ENCODE measurements around the gene FKBP3. TPM values are rescaled to one million over a fixed set of nuclear protein-coding genes. Genes with fewer than 3 reads are reported as not detected.
A peak's percentile ranks its signal among the peaks of the same experiment; 100 is the strongest.

The FKBP3 gene
- polyA plus RNA-seq, 1 donor (not counting 4 experiments of a cell fraction or from before 2014, with no cell fraction given): 98.8 TPM

DNA sequence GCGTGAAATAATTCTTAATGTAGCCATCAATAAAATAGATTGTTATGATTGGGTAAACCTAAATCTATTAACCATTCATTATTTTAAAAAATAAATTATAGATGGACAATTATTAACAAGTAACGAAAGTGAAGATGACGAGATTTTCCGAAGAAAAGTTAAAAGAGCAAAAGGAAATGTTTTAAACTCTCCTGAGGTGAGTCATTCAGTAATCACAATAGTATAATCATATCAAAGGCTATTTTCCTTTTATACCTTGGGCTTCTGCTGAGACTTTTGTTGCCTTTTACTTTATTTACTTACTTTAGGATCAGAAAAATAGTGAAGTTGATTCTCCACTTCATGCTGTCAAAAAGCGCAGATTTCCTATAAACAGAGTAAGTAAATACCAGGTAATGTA lies 47.0 kb upstream of the FKBP3 start:
- H3K4me2 ChIP-seq (ENCODE audit: control insufficient read depth, extremely low read depth, insufficient read depth, low read depth, low read length): no peak overlapping the region
- no peaks in the 10 kb centered on the region for H3K9me3 ChIP-seq (ENCODE audit: control insufficient read depth, low read depth, low read length)
- H3K27me3 ChIP-seq (ENCODE audit: control insufficient read depth, extremely low read depth, insufficient read depth, low read length): no peaks in the 10 kb centered on the region
- DNase-seq (ENCODE audit: low read depth, low spot score): no peak
- H3K4me1 ChIP-seq (ENCODE audit: control insufficient read depth, extremely low read depth, insufficient read depth, low read length): peaks cover 15% of the 10 kb centered on the region
- no peaks in the 10 kb centered on the region for H3K36me3 ChIP-seq (ENCODE audit: control insufficient read depth in 2 of 2, extremely low read depth in 1 of 2, insufficient read depth in 2 of 2, low read length in 2 of 2)
- H2AFZ ChIP-seq (ENCODE audit: control insufficient read depth, low read length): no peak overlapping the region
- FAIRE-seq: no peak
- H3K9ac ChIP-seq (ENCODE audit: control insufficient read depth, extremely low read depth, insufficient read depth, low read length): no peak overlapping the region
- H3K4me3 ChIP-seq (ENCODE audit: control insufficient read depth in 2 of 3, extremely low read depth in 1 of 3, insufficient read depth in 2 of 3, low read depth in 1 of 3, low read length in 3 of 3): no peak overlapping the region
- no peaks in the 10 kb centered on the region for H3K79me2 ChIP-seq (ENCODE audit: control insufficient read depth, insufficient read depth, low read length)
- H3K27ac ChIP-seq (ENCODE audit: control insufficient read depth, insufficient read depth, low read length): no peak overlapping the region
- TF ChIP-seq, protein P1, sequence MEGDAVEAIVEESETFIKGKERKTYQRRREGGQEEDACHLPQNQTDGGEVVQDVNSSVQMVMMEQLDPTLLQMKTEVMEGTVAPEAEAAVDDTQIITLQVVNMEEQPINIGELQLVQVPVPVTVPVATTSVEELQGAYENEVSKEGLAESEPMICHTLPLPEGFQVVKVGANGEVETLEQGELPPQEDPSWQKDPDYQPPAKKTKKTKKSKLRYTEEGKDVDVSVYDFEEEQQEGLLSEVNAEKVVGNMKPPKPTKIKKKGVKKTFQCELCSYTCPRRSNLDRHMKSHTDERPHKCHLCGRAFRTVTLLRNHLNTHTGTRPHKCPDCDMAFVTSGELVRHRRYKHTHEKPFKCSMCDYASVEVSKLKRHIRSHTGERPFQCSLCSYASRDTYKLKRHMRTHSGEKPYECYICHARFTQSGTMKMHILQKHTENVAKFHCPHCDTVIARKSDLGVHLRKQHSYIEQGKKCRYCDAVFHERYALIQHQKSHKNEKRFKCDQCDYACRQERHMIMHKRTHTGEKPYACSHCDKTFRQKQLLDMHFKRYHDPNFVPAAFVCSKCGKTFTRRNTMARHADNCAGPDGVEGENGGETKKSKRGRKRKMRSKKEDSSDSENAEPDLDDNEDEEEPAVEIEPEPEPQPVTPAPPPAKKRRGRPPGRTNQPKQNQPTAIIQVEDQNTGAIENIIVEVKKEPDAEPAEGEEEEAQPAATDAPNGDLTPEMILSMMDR (optimal IDR thresholded peaks at IDR 0.05 in 1 of 3, IDR thresholded peaks at IDR 0.05 in 1 of 3, conservative IDR thresholded peaks at IDR 0.05 in 1 of 3; ENCODE audit: extremely low read depth in 1 of 3, insufficient read depth in 2 of 3, low read length in 3 of 3): no peak
- no peak for TF ChIP-seq EZH2 (IDR thresholded peaks at IDR 0.05; ENCODE audit: low read length)
- no peaks in the 10 kb centered on the region for H4K20me1 ChIP-seq (ENCODE audit: control insufficient read depth, extremely low read depth, insufficient read depth, low read length)
- dilution Hi-C loops (cut with MboI; ENCODE audit: extremely low pct_ligation_motif_present, low sequenced_read_pairs): no loop called here
- no peaks in the 10 kb centered on the region for H3K9me1 ChIP-seq (ENCODE audit: control insufficient read depth, extremely low read depth, insufficient read depth, low read length)

GRCh38 chr14:45177076-45177475 lies 42.8 kb upstream of the FKBP3 start:
- Histone ChIP-seq H3K36me3 (ENCODE audit: control insufficient read depth in 2 of 2, extremely low read depth in 1 of 2, insufficient read depth in 2 of 2, low read length in 2 of 2) (no peaks in the 10 kb centered on the region), H3K4me1 (ENCODE audit: control insufficient read depth, extremely low read depth, insufficient read depth, low read length) (peaks cover 15% of the 10 kb centered on the region), H3K79me2 (ENCODE audit: control insufficient read depth, insufficient read depth, low read length) (no peaks in the 10 kb centered on the region), H3K27ac (ENCODE audit: control insufficient read depth, insufficient read depth, low read length) (peak overlapping the region; percentile 40), H2AFZ (ENCODE audit: control insufficient read depth, low read length) (no peak overlapping the region), H3K4me2 (ENCODE audit: control insufficient read depth, extremely low read depth, insufficient read depth, low read depth, low read length) (no peak overlapping the region), H4K20me1 (ENCODE audit: control insufficient read depth, extremely low read depth, insufficient read depth, low read length) (no peaks in the 10 kb centered on the region), H3K4me3 (ENCODE audit: control insufficient read depth in 2 of 3, extremely low read depth in 1 of 3, insufficient read depth in 2 of 3, low read depth in 1 of 3, low read length in 3 of 3) (no peak overlapping the region), H3K9me1 (ENCODE audit: control insufficient read depth, extremely low read depth, insufficient read depth, low read length) (no peaks in the 10 kb centered on the region), H3K27me3 (ENCODE audit: control insufficient read depth, extremely low read depth, insufficient read depth, low read length) (no peaks in the 10 kb centered on the region), H3K9me3 (ENCODE audit: control insufficient read depth, low read depth, low read length) (no peaks in the 10 kb centered on the region), H3K9ac (ENCODE audit: control insufficient read depth, extremely low read depth, insufficient read depth, low read length) (no peak overlapping the region)
- dilution Hi-C loops (cut with MboI; ENCODE audit: extremely low pct_ligation_motif_present, low sequenced_read_pairs): no loop called here
- DNase-seq (ENCODE audit: low read depth, low spot score): peak; percentile 49
- FAIRE-seq: no peak
- no peak for TF ChIP-seq EZH2 (IDR thresholded peaks at IDR 0.05; ENCODE audit: low read length)
- TF ChIP-seq, protein P1 (optimal IDR thresholded peaks at IDR 0.05 in 1 of 3, IDR thresholded peaks at IDR 0.05 in 1 of 3, conservative IDR thresholded peaks at IDR 0.05 in 1 of 3; ENCODE audit: extremely low read depth in 1 of 3, insufficient read depth in 2 of 3, low read length in 3 of 3): no peak

Measured in keratinocyte (primary cell).